GM08714 (cell line): ENCODE data around the gene PAN3.

Experiments used
- H3K4me3 ChIP-seq: fragments of 200-500 bp; sonication (Bioruptor generic); 2 replicates; pipeline ENCODE4 v1.5.1; 2014; ENCODE audit warnings: mild to moderate bottlenecking, low read length, inconsistent platforms
- ZNF274 ChIP-seq: IDR thresholded peaks from 2 replicates; pipeline ENCODE4 v1.6.1; 2012; ENCODE audit warnings: mild to moderate bottlenecking, low read depth, low read length

PAN3 gene

DNA sequence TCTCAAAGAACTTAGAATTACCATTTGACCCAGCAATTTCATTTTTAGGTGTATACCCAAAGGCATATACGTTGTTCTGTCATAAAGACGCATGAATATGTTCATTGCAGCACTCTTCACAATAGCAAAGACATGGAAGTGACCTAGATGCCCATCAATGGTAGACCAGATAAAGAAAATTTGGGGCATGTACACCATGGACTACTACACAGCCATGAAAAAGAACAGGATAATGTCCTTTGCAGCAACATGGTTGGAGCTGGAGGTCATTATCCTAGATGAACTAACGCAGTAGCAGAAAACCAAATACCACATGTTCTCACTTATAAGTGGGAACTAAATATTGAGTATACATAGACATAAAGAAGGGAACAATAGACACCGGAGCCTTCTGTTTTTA, 20.7 kb downstream of the PAN3 start:
- TF ChIP-seq ZNF274: no peak
- no peak overlapping the region for H3K4me3 ChIP-seq

DNA sequence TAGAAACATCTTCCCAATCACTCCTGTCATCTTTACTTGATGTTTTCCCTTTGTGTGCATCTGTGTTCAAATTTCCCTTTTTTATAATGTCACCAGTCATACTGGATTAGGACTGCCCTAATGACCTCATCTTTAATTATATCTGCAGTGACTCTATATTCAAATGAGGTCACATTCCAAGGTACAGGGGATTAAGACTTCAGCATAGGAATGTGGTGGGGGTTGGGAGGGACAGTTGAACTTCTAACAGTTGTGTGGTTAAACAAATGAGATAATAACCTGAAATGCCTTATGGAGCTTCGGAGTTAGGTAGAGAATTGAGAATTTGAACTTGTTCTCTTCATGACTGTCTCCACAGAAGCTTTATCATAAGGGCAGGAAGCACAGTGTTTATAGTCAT, 23.0 kb downstream of the PAN3 start:
- no peak for TF ChIP-seq ZNF274
- H3K4me3 ChIP-seq: no peak overlapping the region

DNA sequence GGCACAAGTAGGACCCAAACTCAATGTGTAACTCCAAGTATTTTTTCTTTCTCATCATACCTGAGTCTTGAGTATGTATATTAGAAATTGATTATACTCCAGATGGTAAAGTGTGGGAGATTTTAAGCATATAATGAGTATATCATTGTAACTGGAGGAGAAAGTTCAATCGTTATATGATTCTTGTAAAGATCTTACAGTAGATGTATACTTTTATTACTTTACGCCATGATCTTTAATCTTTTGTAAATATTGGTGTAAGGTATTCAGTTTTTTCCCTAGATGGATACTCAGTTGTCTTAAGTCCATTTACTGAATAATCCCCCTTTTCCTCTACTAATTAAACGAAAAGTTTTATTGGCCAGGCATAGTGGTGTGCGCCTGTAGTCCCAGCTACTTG, 25.2 kb downstream of the PAN3 start:
- no peak overlapping the region for H3K4me3 ChIP-seq
- no peak for TF ChIP-seq ZNF274

DNA sequence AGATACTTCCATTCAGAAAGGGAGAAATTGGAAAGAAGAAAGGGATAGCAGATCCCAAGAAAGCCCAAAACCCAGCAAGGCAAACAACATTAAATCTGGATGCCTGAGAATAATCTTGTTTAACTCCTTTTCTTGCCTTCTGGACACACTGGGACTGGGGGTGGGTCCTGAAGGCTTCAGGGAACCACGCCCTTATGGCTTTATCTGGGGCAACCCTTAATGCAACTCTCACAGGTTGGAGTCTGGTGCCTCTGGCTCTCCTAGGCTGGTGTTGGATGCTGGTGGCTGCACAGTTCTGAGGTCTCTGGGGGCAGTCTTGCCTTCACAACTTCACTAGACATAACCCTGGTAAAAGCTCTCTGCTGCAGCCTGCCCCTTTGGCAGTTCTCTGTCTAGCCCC, 27.9 kb downstream of the PAN3 start:
- no peak for TF ChIP-seq ZNF274
- no peak overlapping the region for H3K4me3 ChIP-seq

DNA sequence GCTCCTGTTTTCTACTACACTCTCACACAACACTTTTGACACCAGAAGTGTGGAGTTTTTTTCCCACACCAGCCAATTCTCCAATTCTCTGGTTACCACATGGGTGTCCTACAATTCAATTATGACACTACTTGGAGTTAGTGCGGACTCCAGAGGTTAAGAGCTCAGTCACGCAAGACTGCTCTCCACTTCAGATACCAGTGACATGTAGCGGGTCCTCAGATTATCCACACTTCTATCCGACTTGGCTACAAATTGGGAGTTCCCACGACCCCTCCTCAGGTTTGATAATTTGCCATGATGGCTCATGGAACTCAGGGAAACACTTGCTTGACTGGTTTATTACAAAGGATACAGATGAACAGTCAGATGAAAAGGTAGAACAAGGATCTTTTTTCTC, 32.9 kb downstream of the PAN3 start:
- H3K4me3 ChIP-seq: no peak overlapping the region
- TF ChIP-seq ZNF274: no peak

DNA sequence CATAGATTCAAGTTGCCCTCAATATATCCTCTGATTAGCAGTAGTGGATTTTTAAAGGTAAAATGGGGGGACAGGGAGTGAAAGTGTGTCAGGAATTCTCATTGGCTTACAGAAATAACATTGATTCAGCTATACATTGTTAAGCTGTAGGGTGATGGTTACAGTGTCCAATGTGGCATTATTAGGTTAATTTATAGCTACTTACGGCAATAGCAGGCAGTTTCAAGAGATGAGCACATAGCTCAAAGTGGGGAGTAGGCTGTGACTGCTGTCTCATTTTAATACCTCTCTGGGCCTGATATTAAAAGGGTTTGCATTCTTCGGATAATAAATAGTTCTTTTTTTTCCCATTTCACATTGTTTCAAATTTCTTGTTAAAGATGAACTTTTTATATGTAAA, 34.6 kb downstream of the PAN3 start:
- H3K4me3 ChIP-seq: no peak overlapping the region
- TF ChIP-seq ZNF274: no peak

DNA sequence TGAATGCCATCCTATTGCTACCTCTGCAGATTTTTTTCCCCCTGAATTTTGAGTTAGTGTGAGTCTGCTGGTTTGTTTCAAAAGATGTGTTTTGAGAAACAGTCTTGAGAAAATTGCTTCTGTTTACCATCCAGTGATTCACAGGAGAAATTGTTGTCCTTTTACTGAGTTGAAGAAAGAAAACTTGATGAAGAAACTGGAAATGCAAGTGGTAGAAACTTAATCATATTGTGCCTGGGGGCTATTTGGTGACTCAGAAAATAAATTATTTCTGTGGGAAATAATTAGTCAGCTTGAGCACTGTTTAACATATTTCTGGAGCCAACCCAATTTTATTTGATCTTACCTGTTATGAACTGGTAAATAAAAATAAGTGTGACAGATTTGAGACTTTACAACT, 35.4 kb downstream of the PAN3 start:
- no peak overlapping the region; the same call in 1 of the 2 replicates for H3K4me3 ChIP-seq
- no peak for TF ChIP-seq ZNF274

DNA sequence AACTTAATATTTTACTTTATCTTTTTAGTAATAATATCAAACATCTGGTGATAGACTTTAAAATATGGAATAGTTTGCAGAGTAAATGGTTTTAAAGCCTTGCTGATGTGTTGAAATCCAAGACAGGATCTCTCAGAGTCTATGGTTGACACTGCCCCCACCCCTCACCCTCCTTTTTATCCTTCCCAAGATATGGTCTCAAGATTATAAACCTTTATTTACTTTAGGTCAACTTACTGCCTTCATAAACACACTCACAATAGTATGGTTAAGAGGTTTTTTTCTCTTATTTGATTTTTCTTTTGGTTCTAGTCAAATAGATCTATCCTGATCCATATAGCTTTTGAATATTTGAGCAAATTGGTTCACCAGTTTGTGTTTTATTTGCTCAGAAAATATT, 39.0 kb downstream of the PAN3 start:
- H3K4me3 ChIP-seq: no peak overlapping the region
- TF ChIP-seq ZNF274: no peak

DNA sequence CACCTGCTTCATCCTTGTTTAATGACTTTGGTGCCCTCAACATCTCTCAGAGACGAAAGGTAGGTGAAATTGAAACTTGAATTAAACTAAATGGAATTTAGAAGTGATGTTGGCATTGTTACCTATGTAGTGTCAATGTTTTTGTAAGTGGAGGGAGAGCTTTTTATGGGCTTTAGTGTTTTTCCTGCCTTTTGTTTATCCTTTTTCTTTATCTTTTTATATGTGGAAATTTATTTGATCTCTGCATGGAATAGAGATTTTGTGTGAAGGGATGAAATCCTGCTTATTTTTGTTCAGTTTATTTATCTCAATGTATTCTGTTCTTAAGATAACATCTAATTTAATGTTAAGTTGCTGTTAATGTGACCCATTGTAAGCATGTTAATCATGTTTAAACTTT, 39.5 kb downstream of the PAN3 start:
- TF ChIP-seq ZNF274: no peak
- H3K4me3 ChIP-seq: no peak overlapping the region

DNA sequence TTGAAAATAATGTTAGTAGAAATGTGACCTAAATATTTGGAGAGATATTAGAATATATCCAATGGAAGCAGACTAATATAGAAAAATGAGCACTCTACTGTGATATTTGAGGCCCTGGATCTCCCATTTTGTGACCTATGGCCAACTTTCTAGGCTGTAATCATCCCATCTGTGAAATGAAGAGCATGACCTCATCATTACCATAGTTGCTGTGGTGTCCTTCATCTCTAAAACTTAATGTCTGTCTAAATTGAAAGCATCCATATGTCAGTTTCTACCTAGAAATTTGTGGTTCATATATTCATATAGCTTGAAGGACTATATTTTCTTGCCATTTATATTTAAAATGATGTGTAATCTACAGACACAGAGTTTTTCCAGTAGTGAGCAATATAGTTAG, 41.6 kb downstream of the PAN3 start:
- no peak for TF ChIP-seq ZNF274
- H3K4me3 ChIP-seq: no peak overlapping the region

DNA sequence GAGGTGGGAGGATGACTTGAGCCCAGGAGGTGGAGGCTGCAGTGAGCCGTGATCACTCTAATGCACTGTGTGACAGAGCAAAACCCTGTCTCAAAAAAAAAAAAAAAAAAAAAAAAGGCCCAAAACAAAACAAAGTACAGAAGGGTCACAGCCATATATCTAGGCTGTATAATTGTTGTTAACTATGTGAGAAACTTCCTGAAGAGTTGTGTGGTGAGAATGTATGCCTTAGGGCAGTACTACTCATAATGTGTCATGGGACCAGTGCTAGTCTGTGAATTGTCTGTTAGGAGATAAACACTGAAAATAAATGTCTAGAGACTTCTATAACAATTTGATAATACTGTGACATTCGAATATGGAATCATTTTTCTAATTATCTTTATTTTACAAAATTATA, 43.1 kb downstream of the PAN3 start:
- H3K4me3 ChIP-seq: no peak overlapping the region
- no peak for TF ChIP-seq ZNF274

DNA sequence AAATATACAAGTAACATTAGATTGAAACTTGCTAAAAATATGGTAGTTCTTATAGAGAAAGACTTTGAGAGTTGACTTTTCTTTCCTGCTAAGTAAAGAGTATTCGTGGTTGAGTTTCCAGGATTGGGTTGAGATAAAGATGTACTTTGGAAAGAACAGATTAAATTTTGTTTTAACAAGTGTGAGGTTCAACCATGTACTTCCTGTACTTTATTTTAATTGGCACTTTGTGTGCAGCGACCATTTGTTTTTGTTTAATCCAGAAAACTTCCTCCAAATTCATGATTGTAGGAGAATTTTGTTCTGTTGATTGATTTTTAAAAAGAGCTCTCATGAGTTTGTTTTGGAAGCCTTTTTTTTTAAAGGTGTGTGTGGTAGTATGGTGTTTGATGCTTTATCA, 46.9 kb downstream of the PAN3 start:
- H3K4me3 ChIP-seq: no peak overlapping the region
- no peak for TF ChIP-seq ZNF274

DNA sequence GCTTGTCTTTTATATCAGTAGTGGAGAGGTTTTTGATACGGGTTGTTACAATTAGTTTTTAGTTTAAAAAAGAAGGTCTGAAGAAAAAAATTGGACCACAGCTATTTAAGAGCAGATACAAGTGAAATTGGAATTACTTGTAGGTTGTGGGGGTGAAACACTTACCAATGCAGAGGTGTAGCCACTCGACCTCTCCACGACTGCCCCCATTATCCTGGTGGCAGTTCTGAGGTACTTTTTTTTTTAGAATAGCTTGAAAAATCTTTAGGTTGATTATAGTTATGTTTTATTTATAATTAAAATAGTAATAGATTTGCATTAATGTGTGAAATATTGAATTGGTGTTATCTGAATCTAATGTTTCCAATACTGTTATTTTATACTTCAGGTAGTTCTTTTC, 60.7 kb downstream of the PAN3 start:
- H3K4me3 ChIP-seq: no peak overlapping the region
- TF ChIP-seq ZNF274: no peak

DNA sequence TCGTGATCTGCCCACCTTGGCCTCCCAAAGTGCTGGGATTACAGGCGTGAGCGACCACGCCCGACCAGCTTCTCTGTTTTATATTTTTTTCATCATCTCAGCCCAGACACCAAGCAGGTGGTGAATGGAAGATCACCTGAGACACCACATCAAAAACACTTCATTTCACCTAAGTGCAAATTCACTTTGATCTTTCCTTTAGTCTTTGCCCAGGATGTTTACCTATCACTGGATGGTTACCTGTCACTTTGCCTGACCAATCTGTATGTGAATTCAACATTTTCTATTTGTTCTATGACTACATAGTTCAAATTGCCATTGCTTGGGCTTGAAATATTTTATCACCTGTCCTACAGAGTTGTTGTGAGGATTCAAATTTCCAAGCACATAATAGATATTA, 65.7 kb downstream of the PAN3 start:
- H3K4me3 ChIP-seq: no peak overlapping the region
- no peak for TF ChIP-seq ZNF274

DNA sequence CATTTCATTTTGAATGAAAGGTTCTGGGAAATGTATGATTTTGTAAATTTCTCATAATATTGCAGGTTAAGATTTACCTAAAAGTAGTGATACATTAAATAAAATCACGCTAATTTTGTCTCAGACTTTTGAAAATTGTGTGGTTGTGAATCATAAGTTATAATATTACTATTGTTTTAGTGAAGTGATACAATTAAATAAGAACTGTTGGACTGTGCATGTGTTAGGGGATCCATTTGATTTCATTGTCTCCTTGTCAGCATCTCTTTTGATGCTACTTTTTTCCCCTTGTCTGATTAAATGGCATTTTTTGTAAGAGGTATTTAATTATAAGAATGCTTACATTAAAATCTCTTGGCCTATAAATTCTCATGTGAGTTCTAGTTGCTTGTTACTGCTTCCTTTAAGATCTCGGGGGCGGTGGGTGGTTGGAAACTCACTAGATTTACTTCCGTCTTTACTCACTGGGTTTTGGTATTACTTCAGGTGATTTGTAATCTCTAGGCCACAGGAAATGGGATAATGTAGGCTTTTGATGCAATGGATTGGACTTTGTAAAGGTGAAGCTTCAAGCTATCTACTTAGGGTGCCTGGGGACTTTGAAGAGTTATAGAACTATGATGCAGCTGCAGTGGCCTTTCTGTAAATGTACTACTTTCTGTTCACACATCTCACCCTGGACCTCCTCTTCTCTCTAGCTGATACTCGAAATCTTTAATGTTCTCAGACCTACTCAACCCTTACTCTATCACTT, 66.5 kb downstream of the PAN3 start:
- H3K4me3 ChIP-seq: no peak overlapping the region
- no peak for TF ChIP-seq ZNF274

DNA sequence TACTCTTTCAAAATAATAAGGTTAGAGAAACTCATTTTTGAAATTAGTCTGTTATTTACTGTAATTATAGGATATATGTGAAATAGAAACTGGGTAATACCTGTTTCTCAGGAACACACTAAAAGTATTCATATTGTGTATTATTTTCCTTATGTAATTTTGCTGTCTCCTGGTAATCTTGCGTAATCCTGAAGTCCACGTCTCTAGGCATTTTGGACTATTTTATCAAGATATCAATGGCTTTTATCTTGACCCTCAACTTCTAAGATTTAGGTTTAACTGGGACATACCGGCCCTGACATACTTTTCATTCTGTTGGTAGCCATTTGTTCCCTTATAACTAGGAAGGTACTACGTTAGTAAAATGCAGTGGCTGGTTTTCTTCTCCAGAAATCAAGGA, 80.3 kb downstream of the PAN3 start:
- no peak for TF ChIP-seq ZNF274
- no peak overlapping the region for H3K4me3 ChIP-seq
